ENCODE results near the gene CAPZA2.

DNA sequence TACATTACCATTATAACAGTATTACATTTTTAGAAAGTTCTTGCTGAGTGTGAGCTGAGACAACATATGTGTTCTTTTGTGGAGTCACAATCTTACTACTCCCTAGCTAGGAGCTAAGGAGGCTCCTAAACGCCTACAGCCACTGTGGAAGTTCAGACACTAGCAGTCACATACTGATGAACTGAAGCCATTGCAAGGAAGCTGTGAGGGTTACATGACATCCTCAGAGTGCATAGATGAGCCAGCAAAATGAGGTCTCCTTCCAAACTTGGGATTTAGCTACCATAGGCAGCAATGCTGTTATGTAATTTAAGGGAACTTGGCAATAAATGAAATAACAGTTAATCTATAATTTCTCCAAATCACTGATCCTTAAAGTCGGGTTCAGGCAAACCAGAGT lies 80.1 kb downstream of the CAPZA2 start:
- TF ChIP-seq, protein P1, sequence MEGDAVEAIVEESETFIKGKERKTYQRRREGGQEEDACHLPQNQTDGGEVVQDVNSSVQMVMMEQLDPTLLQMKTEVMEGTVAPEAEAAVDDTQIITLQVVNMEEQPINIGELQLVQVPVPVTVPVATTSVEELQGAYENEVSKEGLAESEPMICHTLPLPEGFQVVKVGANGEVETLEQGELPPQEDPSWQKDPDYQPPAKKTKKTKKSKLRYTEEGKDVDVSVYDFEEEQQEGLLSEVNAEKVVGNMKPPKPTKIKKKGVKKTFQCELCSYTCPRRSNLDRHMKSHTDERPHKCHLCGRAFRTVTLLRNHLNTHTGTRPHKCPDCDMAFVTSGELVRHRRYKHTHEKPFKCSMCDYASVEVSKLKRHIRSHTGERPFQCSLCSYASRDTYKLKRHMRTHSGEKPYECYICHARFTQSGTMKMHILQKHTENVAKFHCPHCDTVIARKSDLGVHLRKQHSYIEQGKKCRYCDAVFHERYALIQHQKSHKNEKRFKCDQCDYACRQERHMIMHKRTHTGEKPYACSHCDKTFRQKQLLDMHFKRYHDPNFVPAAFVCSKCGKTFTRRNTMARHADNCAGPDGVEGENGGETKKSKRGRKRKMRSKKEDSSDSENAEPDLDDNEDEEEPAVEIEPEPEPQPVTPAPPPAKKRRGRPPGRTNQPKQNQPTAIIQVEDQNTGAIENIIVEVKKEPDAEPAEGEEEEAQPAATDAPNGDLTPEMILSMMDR (IDR thresholded peaks at IDR 0.05) = no peak
- TF ChIP-seq POLR2AphosphoS5 (IDR thresholded peaks at IDR 0.05) = no peak

Data from suprapubic skin (tissue), 3 donors.